Stimulated activated CD8-positive, alpha-beta memory T cell treated with anti-CD3 and anti-CD28 coated beads, Interleukin-7, amount 100 ng/mL, for 1 hour (primary cell): ENCODE data around the gene OR1S1.
"Not testable (repeated sequence)": the region's sequence is repeated elsewhere in the genome, so short reads cannot be mapped to it uniquely, and the experiment has no call there.

Source experiments
- DNase-seq, 2 donors: peaks; one replicate each; pipeline ENCODE4 v3.0.0-alpha.2; 2020; ENCODE audit warnings: low read depth in 2 of 2

OR1S1 gene

GRCh38 chr11:58212420-58212819, at the start of gene OR1S1:
OR1S1 (plus strand) TSS chr11:58212720.
- DNase-seq: not testable (repeated sequence)

GRCh38 chr11:58164389-58164788, 48.1 kb upstream of the OR1S1 start:
- no peak for DNase-seq

GRCh38 chr11:58164990-58165389, 47.5 kb upstream of the OR1S1 start:
- no peak for DNase-seq

- no peak for DNase-seq
Measured at GRCh38 chr11:58165504-58166106, 46.9 kb upstream of the OR1S1 start.

DNA sequence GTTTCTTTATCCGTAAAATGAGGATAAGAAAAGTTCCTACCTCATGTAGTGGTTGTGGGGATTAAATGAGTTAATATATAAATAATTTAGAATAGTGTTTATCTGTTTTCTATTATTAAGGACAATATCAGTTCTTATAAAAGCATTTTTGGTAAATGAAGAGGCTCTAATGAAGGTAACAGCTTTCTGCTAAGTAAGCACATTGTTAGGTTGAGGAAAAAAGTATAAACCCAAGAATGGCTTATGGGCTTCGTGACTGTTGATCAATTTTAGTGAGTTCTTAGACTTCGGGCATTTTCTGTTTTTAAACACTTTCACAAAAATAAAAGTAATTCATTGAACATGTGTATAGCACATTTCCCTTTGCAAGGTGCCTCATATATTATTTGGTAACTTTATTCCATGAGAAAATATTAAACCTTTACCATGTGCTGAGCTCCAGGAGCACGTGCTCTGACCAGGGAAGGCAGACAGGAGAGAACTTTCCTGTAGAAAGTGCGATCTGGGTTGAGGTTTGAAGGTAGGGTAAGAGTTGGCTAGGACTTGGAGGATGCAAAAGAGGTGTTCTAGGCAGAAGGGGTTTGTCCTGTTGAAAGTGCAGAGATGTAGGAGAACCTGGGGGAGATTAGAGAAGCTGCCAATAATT, 35.0 kb upstream of the OR1S1 start:
- no peak for DNase-seq

DNA sequence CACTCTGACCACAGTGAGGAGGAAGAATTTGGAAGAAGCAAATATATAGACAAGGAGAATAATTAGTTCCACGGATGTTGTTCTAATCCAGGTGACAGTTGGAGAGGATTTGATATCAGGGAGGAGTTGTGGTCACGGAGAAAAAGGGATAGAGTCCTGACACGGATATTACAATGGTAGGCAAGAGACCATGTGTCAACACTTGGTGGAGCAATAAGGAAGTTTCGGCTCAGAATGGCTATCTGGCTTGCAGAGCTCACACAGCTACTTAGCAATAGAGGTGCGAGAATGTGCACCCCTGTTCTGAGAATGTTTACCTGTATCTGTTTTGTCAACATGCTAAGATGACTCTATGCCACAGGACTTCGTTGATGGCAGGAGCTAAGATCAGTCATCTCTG, 34.1 kb upstream of the OR1S1 start:
- no peak for DNase-seq

DNA sequence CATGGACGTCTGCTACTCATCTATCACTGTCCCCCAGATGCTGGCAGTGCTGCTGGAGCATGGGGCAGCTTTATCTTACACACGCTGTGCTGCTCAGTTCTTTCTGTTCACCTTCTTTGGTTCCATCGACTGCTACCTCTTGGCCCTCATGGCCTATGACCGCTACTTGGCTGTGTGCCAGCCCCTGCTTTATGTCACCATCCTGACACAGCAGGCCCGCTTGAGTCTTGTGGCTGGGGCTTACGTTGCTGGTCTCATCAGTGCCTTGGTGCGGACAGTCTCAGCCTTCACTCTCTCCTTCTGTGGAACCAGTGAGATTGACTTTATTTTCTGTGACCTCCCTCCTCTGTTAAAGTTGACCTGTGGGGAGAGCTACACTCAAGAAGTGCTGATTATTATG, 32.9 kb upstream of the OR1S1 start:
- DNase-seq: no peak

GRCh38 chr11:58186938-58187337, 25.6 kb upstream of the OR1S1 start:
- no peak for DNase-seq

DNA sequence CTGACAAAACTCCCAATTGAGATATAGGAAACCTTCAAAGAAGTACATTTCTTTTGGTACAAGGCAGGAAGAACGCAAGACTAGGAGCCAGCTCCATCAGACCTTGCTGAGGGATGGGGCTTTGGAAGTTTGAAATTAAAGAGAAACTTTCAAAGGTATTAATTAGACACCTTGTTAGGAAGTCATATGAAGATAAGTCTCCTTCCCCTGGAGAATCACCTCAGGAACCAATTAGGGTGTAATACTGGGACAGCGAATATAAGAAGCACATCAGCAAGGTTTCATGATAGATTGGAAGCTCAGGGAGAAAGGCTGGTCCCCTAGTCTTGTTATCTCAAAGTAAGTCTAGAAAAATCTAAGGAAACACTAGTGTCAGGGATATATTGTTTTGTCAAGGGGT, 23.8 kb upstream of the OR1S1 start, which contains the start of gene OR9Q2:
Gene OR9Q2 (plus strand): TSS at position 301 of the 400 bp plus-strand sequence. CDS start 1,421 bp downstream, outside the sequence.
- no peak for DNase-seq

DNA sequence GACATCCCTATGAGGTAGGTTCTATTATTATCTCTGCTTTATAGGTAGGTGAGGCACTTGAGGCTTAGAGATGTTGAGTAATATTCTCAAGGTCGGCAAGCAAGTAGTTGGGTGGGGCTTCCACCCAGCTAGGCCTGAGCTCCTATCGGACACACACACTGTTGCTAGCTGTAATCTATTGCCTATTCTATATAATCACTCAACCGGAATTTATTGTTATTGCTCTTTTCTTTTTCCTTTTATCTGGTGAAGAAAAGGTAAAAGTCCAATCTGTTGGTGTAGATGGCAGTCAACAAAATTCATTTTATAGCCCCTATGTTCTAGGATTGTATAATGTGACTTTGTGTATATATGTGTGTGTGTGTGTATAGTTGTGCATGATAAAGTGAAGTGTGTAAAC, 20.3 kb upstream of the OR1S1 start:
- no peak for DNase-seq

GRCh38 chr11:58193391-58193790, 19.1 kb upstream of the OR1S1 start:
- no peak for DNase-seq

- no peak for DNase-seq
Measured at GRCh38 chr11:58195939-58196338, 16.6 kb upstream of the OR1S1 start.

DNA sequence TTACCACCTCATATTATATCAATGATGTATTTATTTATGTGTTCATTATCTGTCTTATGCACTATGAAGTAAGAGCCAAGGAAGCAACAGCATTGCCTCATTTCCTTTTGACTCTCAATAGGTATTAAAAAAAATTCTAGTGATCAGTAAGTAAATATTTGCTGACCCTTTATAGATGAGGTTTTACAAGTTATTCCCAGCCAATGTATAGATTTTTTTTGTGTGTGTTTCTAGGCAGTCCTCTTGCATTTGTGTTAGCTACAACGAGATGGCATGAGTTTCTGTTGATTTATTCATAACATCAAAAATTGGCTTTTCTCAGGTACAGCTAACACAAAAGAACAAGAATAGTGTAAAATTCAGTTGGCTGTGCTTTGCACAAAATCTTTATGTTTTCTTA, 13.2 kb upstream of the OR1S1 start:
- DNase-seq: no peak

- DNase-seq: no peak
Measured at GRCh38 chr11:58204042-58204441, 8.5 kb upstream of the OR1S1 start, which contains the start of gene OR1S2. OR1S2 (minus strand) TSS chr11:58204142; CDS start chr11:58204142, 0 bp downstream.

DNA sequence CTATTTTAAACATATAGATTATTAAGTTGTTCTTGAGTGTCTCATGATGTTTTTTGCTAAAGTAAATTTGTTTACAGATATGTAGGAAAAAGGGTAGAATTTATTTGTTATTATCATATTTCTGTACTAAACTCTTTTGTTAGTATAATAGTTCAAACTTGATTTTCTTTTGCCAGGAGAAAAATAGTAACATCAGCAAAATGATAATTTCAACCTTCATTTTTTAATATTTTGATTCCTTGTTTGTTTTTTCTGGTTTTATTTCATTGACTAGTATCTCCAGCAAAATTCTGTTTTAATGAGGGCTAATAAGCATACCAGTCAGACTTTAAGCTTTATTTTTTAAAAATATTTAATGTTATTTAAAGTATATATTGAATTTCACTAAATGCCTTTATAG, 4.0 kb downstream of the OR1S1 start:
- no peak for DNase-seq

GRCh38 chr11:58222721-58223120, 10.2 kb downstream of the OR1S1 start:
- no peak for DNase-seq

GRCh38 chr11:58227956-58228615, 15.6 kb downstream of the OR1S1 start:
- no peak for DNase-seq

- DNase-seq: no peak
Measured at GRCh38 chr11:58243954-58244353, 31.4 kb downstream of the OR1S1 start.

GRCh38 chr11:58254936-58255335, 42.4 kb downstream of the OR1S1 start:
- DNase-seq: no peak

- no peak for DNase-seq
Measured at GRCh38 chr11:58259983-58260382, 47.5 kb downstream of the OR1S1 start.
